ENCODE measurements around the gene RAB10. TPM values are rescaled to one million over a fixed set of nuclear protein-coding genes. Genes with fewer than 3 reads are reported as not detected.

Gene RAB10
- total and polyA plus RNA-seq, 9 of the 15 experiments (the other 6 are each of a cell fraction or from before 2014, with no cell fraction given), result 25.1 to 214 (median 157) TPM

GRCh38 chr2:26172189-26172870 is 138.4 kb downstream of the RAB10 start (continued):
- TF ChIP-seq, protein P1, sequence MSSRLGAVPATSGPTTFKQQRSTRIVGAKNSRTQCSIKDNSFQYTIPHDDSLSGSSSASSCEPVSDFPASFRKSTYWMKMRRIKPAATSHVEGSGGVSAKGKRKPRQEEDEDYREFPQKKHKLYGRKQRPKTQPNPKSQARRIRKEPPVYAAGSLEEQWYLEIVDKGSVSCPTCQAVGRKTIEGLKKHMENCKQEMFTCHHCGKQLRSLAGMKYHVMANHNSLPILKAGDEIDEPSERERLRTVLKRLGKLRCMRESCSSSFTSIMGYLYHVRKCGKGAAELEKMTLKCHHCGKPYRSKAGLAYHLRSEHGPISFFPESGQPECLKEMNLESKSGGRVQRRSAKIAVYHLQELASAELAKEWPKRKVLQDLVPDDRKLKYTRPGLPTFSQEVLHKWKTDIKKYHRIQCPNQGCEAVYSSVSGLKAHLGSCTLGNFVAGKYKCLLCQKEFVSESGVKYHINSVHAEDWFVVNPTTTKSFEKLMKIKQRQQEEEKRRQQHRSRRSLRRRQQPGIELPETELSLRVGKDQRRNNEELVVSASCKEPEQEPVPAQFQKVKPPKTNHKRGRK (tag; IDR thresholded peaks at IDR 0.05), result no peak
- TF ChIP-seq NCOA6 (IDR thresholded peaks at IDR 0.05), result no peak
- peak; percentile 44; the same call in 1 of the 2 replicates for TF ChIP-seq SMARCA5 (IDR thresholded peaks at IDR 0.05)
- TF ChIP-seq, protein P2, sequence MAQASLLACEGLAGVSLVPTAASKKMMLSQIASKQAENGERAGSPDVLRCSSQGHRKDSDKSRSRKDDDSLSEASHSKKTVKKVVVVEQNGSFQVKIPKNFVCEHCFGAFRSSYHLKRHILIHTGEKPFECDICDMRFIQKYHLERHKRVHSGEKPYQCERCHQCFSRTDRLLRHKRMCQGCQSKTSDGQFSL (CRISPR knock-in tag; IDR thresholded peaks at IDR 0.05), result no peak
- TF ChIP-seq, protein P2 (tag; IDR thresholded peaks at IDR 0.05), result no peak
- no peak for TF ChIP-seq ZNF23 (CRISPR knock-in tag; IDR thresholded peaks at IDR 0.05)
- 0 out of 2 replicates have a peak, but pooled peaks have one; percentile 54 for TF ChIP-seq PTBP1 (IDR thresholded peaks at IDR 0.05; ENCODE audit: low read depth, low read length)
- no peak for TF ChIP-seq SMARCB1 (IDR thresholded peaks at IDR 0.05; ENCODE audit: insufficient read length, low read depth)
- peak; percentile 66 for TF ChIP-seq CHD4 (IDR thresholded peaks at IDR 0.05; ENCODE audit: insufficient read depth, insufficient replicate concordance, low read depth, low read length, poor library complexity, severe bottlenecking)
- no peak for TF ChIP-seq ETS2 (tag; IDR thresholded peaks at IDR 0.05; ENCODE audit: borderline replicate concordance, poor library complexity, severe bottlenecking)
- 0 out of 2 replicates have a peak, but pooled peaks have one; percentile 10 for TF ChIP-seq ZFX (CRISPR knock-in tag; IDR thresholded peaks at IDR 0.05)
- TF ChIP-seq RFX5 (IDR thresholded peaks at IDR 0.05; ENCODE audit: low read depth, low read length), result no peak
- no peak for TF ChIP-seq NONO (IDR thresholded peaks at IDR 0.05; ENCODE audit: low read depth in 2 of 2, low read length in 1 of 2)
- TF ChIP-seq E2F6 (IDR thresholded peaks at IDR 0.05; ENCODE audit: borderline replicate concordance in 1 of 2, extremely low read depth in 1 of 2, insufficient read depth in 1 of 2, insufficient read length in 1 of 2, low read depth in 1 of 2, low read length in 1 of 2, poor library complexity in 1 of 2, severe bottlenecking in 1 of 2), result peak in 1 of 2 experiments; percentile 51
- TF ChIP-seq, protein P3, sequence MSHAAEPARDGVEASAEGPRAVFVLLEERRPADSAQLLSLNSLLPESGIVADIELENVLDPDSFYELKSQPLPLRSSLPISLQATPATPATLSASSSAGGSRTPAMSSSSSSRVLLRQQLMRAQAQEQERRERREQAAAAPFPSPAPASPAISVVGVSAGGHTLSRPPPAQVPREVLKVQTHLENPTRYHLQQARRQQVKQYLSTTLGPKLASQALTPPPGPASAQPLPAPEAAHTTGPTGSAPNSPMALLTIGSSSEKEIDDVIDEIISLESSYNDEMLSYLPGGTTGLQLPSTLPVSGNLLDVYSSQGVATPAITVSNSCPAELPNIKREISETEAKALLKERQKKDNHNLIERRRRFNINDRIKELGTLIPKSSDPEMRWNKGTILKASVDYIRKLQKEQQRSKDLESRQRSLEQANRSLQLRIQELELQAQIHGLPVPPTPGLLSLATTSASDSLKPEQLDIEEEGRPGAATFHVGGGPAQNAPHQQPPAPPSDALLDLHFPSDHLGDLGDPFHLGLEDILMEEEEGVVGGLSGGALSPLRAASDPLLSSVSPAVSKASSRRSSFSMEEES (CRISPR knock-in tag; IDR thresholded peaks at IDR 0.05), result no peak
- TF ChIP-seq, protein P4, sequence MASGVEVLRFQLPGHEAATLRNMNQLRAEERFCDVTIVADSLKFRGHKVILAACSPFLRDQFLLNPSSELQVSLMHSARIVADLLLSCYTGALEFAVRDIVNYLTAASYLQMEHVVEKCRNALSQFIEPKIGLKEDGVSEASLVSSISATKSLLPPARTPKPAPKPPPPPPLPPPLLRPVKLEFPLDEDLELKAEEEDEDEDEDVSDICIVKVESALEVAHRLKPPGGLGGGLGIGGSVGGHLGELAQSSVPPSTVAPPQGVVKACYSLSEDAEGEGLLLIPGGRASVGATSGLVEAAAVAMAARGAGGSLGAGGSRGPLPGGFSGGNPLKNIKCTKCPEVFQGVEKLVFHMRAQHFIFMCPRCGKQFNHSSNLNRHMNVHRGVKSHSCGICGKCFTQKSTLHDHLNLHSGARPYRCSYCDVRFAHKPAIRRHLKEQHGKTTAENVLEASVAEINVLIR (CRISPR knock-in tag; IDR thresholded peaks at IDR 0.05), result no peak
- TF ChIP-seq WHSC1 (IDR thresholded peaks at IDR 0.05; ENCODE audit: low read length), result no peak
- peak; percentile 84 for TF ChIP-seq ADNP (tag; IDR thresholded peaks at IDR 0.05)
- TF ChIP-seq CHD1 (IDR thresholded peaks at IDR 0.05; ENCODE audit: low read length), result no peak
- TF ChIP-seq ZNF311 (CRISPR knock-in tag; IDR thresholded peaks at IDR 0.05), result no peak
- TF ChIP-seq LCOR (CRISPR knock-in tag; IDR thresholded peaks at IDR 0.05), result no peak
